Keratinocyte (primary cell): ENCODE measurements around the gene PLEKHA8. TPM values are rescaled to one million over a fixed set of nuclear protein-coding genes. Genes with fewer than 3 reads are reported as not detected.
A peak's percentile ranks its signal among the peaks of the same experiment; 100 is the strongest.

Experiments
- DNase-seq: peaks from one replicate; pipeline ENCODE4 v3.0.0-alpha.2; 2011; ENCODE audit warnings: low read depth, missing footprints, low spot score
- FAIRE-seq: peaks from 2 replicates; lab custom pipeline; 2011; peaks lifted over from hg19 to GRCh38; lab: Jason Lieb, UNC
- H2AFZ ChIP-seq: 2 replicates; pipeline ENCODE4 v1.6.0; 2012; ENCODE audit warnings: low read length, control low read depth, inconsistent platforms; ENCODE audit not compliant: control insufficient read depth
- H3K27ac ChIP-seq: 2 replicates; pipeline ENCODE4 v1.5.1; 2011; ENCODE audit warnings: low read length; ENCODE audit not compliant: control insufficient read depth, insufficient read depth
- H3K27me3 ChIP-seq: 3 replicates; pipeline ENCODE4 v1.6.0; 2011; ENCODE audit warnings: low read length; ENCODE audit not compliant: control insufficient read depth, insufficient read depth; ENCODE audit errors: extremely low read depth
- H3K36me3 ChIP-seq, 2 experiments: 2 replicates in 1 of 2; 3 replicates in 1 of 2; pipeline ENCODE4 v1.5.1; 2011; ENCODE audit warnings: low read length in 2 of 2, mild to moderate bottlenecking in 1 of 2; ENCODE audit not compliant: control insufficient read depth in 2 of 2, insufficient read depth in 2 of 2; ENCODE audit errors: extremely low read depth in 1 of 2
- H3K4me1 ChIP-seq: 3 replicates; pipeline ENCODE4 v1.5.1; 2011; ENCODE audit warnings: low read length; ENCODE audit not compliant: control insufficient read depth, insufficient read depth; ENCODE audit errors: extremely low read depth
- H3K4me2 ChIP-seq: 3 replicates; pipeline ENCODE4 v1.6.0; 2011; ENCODE audit warnings: low read depth, low read length; ENCODE audit not compliant: control insufficient read depth, insufficient read depth; ENCODE audit errors: extremely low read depth
- H3K4me3 ChIP-seq, 3 experiments: fragments of 200-600 bp in 1 of 3; sonication (generic) in 1 of 3; 2 replicates in 2 of 3; 3 replicates in 1 of 3; pipeline ENCODE4 v1.5.1; 2011 to 2016; ENCODE audit warnings: low read length in 3 of 3, mild to moderate bottlenecking in 3 of 3, control low read depth in 2 of 3, inconsistent platforms in 1 of 3, low read depth in 1 of 3, mixed read lengths in 1 of 3, mixed run types in 1 of 3, moderate library complexity in 1 of 3; ENCODE audit not compliant: control insufficient read depth in 2 of 3, insufficient read depth in 2 of 3; ENCODE audit errors: extremely low read depth in 1 of 3
- H3K79me2 ChIP-seq: 2 replicates; pipeline ENCODE4 v1.6.0; 2012; ENCODE audit warnings: low read length; ENCODE audit not compliant: control insufficient read depth, insufficient read depth
- H3K9ac ChIP-seq: 3 replicates; pipeline ENCODE4 v1.6.0; 2011; ENCODE audit warnings: low read length; ENCODE audit not compliant: control insufficient read depth, insufficient read depth; ENCODE audit errors: extremely low read depth
- H3K9me1 ChIP-seq: 3 replicates; pipeline ENCODE4 v1.6.0; 2011; ENCODE audit warnings: low read length; ENCODE audit not compliant: control insufficient read depth, insufficient read depth; ENCODE audit errors: extremely low read depth
- H3K9me3 ChIP-seq: 2 replicates; pipeline ENCODE4 v1.5.1; 2012; ENCODE audit warnings: low read depth, low read length; ENCODE audit not compliant: control insufficient read depth
- H4K20me1 ChIP-seq: 3 replicates; pipeline ENCODE4 v1.6.0; 2011; ENCODE audit warnings: low read length; ENCODE audit not compliant: control insufficient read depth, insufficient read depth; ENCODE audit errors: extremely low read depth
- EZH2 ChIP-seq: IDR thresholded peaks from one replicate; pipeline ENCODE4 v1.6.1; 2012; ENCODE audit warnings: inconsistent platforms, mild to moderate bottlenecking, low read length, moderate library complexity
- dilution Hi-C: fragments of 300-500 bp; cut with MboI; formaldehyde crosslinking; loops from one replicate; pipeline ENCODE4 v1.7.0; 2020; ENCODE audit warnings: low sequenced_read_pairs; ENCODE audit not compliant: extremely low pct_ligation_motif_present
- polyA plus RNA-seq, 5 experiments: library from polyadenylated mRNA; depleted of rRNA in 3 of 5; stranded (reverse) in 3 of 5; stranded (forward) in 1 of 5; unstranded in 1 of 5; fragments of >200 nt; gene quantifications; 1 replicate in 1 of 5; 2 replicates in 3 of 5; 3 replicates in 1 of 5; pipeline versions ENCODE4 v1.2.1 to v1.2.3, GENCODE V29; 2011 to 2012; ENCODE audit warnings: missing spikeins in 2 of 5, low read depth in 1 of 5, low replicate concordance in 1 of 5
- TF ChIP-seq, protein P1 (sequence below), 3 experiments: IDR thresholded peaks in 1 of 3; conservative IDR thresholded peaks in 1 of 3; optimal IDR thresholded peaks in 1 of 3; 2 replicates in 2 of 3; 3 replicates in 1 of 3; pipeline versions ENCODE3 to v1.5.1; 2011; ENCODE audit warnings: low read length in 3 of 3, mild to moderate bottlenecking in 3 of 3, moderate library complexity in 2 of 3, control low read depth in 1 of 3, inconsistent platforms in 1 of 3; ENCODE audit not compliant: insufficient read depth in 2 of 3; ENCODE audit errors: extremely low read depth in 1 of 3

Gene PLEKHA8
- polyA plus RNA-seq, 1 donor (not counting 4 experiments of a cell fraction or from before 2014, with no cell fraction given), result 9.6 TPM

DNA sequence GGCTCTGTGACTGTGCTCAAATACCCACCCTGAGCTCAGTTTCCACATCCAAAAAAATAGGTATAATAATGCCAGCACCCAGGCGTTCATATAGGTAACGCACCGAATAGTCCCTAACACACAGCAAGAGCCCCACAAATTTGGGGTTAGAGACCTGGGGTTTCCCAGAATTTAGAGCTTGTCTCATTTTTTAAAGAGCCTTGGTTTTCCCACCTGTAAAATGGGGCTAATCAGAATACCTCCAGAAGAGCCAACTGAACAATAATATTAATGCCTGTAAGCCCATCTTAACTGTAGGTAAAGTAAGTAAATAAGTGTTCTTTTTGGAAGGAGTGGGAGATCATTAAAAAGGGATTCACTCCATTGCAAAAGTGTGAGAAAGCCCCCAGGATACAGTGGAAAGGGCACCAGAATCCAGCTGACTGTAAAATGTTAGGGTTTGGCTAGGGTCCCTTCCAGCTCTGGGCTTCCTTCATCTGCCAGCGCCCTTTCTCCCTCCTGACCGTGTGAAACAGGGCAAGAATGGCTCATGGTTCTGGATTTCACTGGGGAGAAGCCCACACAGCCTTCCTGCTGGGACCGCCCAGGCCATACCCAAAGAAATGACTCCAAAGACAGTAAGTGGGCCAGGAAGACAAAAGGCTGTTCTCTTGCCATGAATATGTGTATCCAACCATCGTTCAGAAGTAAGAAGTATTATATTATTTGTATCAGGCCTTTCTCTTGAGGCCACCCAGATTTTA is 108.7 kb downstream of the PLEKHA8 start:
- dilution Hi-C loops, result no loop called here
- peaks cover 10% of the 10 kb centered on the region for H3K4me1 ChIP-seq
- H3K4me3 ChIP-seq, result peak overlapping the region; percentile 76 to 93 (median 83)
- no peaks in the 10 kb centered on the region for H3K36me3 ChIP-seq
- peak overlapping the region; percentile 92 for H2AFZ ChIP-seq
- DNase-seq, result no peak
- H3K27me3 ChIP-seq, result no peaks in the 10 kb centered on the region
- H3K9me1 ChIP-seq, result no peaks in the 10 kb centered on the region
- no peaks in the 10 kb centered on the region for H4K20me1 ChIP-seq
- H3K27ac ChIP-seq, result no peak overlapping the region
- TF ChIP-seq, protein P1, sequence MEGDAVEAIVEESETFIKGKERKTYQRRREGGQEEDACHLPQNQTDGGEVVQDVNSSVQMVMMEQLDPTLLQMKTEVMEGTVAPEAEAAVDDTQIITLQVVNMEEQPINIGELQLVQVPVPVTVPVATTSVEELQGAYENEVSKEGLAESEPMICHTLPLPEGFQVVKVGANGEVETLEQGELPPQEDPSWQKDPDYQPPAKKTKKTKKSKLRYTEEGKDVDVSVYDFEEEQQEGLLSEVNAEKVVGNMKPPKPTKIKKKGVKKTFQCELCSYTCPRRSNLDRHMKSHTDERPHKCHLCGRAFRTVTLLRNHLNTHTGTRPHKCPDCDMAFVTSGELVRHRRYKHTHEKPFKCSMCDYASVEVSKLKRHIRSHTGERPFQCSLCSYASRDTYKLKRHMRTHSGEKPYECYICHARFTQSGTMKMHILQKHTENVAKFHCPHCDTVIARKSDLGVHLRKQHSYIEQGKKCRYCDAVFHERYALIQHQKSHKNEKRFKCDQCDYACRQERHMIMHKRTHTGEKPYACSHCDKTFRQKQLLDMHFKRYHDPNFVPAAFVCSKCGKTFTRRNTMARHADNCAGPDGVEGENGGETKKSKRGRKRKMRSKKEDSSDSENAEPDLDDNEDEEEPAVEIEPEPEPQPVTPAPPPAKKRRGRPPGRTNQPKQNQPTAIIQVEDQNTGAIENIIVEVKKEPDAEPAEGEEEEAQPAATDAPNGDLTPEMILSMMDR (optimal IDR thresholded peaks at IDR 0.05 in 1 of 3, IDR thresholded peaks at IDR 0.05 in 1 of 3, conservative IDR thresholded peaks at IDR 0.05 in 1 of 3; ENCODE audit: extremely low read depth in 1 of 3, insufficient read depth in 2 of 3, low read length in 3 of 3), result no peak
- TF ChIP-seq EZH2, result no peak
- H3K79me2 ChIP-seq, result peaks cover 2% of the 10 kb centered on the region
- no peak for FAIRE-seq
- H3K9me3 ChIP-seq, result no peaks in the 10 kb centered on the region
- peak overlapping the region; percentile 87 for H3K4me2 ChIP-seq
- peak overlapping the region; percentile 88 for H3K9ac ChIP-seq

DNA sequence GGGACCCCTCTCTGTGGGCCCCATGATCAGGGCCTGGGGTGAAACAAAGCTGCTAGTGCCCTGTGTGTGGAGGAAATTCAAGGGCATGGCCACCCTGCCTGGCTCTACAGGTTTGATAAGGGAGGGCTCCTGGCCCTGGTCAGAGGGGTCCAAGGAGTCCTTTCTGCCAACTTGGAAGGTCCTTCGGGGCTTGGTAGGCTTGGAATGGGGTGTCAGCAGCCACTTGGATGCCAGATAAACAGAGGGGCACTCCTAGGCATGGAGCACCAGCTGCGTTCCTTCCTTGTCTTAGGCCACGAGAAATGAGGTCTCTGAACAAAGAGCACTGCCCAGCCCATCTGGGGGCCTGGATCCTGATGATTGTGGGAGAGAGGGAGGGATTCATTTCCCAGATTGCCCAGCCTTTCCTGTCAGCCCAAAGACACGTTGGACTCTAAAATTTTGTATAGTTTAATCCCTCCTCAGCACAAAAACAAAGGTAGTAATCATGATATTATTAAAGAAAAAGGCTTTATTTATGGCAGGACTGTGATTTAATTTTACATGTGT is 111.7 kb downstream of the PLEKHA8 start:
- no peaks in the 10 kb centered on the region for H3K36me3 ChIP-seq
- H2AFZ ChIP-seq, result no peak overlapping the region
- TF ChIP-seq EZH2, result no peak
- TF ChIP-seq, protein P1 (optimal IDR thresholded peaks at IDR 0.05 in 1 of 3, IDR thresholded peaks at IDR 0.05 in 1 of 3, conservative IDR thresholded peaks at IDR 0.05 in 1 of 3; ENCODE audit: extremely low read depth in 1 of 3, insufficient read depth in 2 of 3, low read length in 3 of 3), result no peak
- no peak overlapping the region for H3K27ac ChIP-seq
- H3K4me1 ChIP-seq, result peaks cover 32% of the 10 kb centered on the region
- H4K20me1 ChIP-seq, result no peaks in the 10 kb centered on the region
- H3K79me2 ChIP-seq, result peaks cover 2% of the 10 kb centered on the region
- no peaks in the 10 kb centered on the region for H3K9me1 ChIP-seq
- no peaks in the 10 kb centered on the region for H3K9me3 ChIP-seq
- H3K27me3 ChIP-seq, result no peaks in the 10 kb centered on the region
- H3K9ac ChIP-seq, result no peak overlapping the region
- FAIRE-seq (no peak), DNase-seq (no peak)
- dilution Hi-C loops, result no loop called here
- no peak overlapping the region for H3K4me2 ChIP-seq
- no peak overlapping the region for H3K4me3 ChIP-seq
